Caki2 (cell line): ENCODE results near the gene ORAI3. TPM values are rescaled to one million over a fixed set of nuclear protein-coding genes. Genes with fewer than 3 reads are reported as not detected.
A peak's percentile ranks its signal among the peaks of the same experiment; 100 is the strongest.

Experiments used
- DNase-seq: peaks from one replicate; pipeline ENCODE4 v3.0.0-alpha.2; 2015; ENCODE audit warnings: low read depth
- in situ Hi-C: cut with HindIII; loops from 2 replicates; pipeline ENCODE4 v1.10.0; 2016; ENCODE audit warnings: low sequenced_read_pairs, low pct_unique_long_range_greater_than_20kb, mixed read lengths
- total RNA-seq: library from RNA; depleted of rRNA; stranded (reverse); fragments of >200 nt; shearing (Covaris generic); gene quantifications from 2 replicates; pipeline ENCODE4 v1.2.3, GENCODE V29; 2014; ENCODE audit warnings: low replicate concordance

ORAI3 gene
- total RNA-seq, 1 experiment from 2014 or later, result 82.7 TPM

GRCh38 chr16:30957456-30958174, 8.7 kb downstream of the ORAI3 start, which contains the start of gene SETD1A:
TSS of gene SETD1A (plus strand) at chr16:30957754. CDS start at chr16:30958732, 978 bp downstream.
- DNase-seq, result peak; percentile 94
- in situ Hi-C loops, result no loop called here

DNA sequence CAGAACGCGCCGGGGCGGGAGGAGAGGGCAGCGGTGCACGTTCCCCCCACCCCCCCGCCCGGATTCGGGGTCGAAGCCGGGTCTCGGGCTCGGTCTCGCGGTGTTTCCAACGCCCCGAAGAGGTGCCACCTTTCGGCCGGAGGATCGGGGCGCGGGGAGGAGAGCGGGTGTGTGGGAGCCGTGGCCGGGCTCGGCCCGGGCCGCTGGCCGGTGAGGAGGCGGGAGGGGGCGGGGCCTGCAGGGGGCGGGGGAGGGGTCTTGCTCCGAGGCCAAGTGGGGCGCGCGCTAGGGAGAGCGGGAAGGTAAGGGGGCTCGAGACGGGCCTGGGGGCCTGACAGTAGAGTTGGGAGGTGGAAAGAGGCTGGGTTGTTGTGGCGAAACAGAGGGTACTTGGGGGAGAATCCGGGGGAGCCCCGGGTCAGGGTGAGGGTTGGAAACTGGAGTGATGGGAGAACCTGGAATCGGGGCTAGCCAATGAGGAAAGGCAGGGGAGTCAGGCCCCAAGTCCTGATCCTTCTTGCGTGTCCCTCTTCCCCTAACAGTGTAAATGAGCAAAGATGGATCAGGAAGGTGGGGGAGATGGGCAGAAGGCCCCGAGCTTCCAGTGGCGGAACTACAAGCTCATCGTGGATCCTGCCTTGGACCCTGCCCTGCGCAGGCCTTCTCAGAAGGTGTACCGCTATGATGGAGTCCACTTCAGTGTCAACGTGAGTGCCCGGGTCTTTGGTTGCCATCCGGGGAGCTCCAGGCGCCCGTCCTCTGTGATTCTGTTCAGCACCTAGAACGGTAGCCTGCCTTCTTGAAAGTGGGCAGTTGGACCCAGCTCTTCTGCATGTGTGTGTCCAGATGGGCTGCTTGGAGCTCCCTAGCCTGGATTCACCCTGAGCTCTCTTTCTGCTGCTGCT, 9.6 kb downstream of the ORAI3 start:
- in situ Hi-C loops, result no loop called here

DNA sequence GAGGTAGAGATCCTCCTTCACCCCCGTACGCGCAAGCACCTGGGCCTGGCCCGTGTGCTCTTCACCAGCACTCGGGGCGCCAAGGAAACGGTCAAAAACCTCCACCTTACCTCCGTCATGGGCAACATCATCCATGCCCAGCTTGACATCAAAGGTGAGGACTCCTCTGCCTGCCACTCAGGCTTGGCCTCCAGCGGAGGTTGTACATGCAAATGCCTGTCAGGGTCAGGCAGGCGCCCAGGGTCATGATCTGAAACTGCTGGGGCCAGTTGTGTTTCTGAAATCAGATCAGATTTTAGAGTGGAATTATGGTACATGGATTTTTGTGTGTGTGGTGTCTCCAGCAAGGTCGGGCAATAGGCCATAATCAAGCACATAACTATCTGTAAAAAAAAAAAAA, 12.5 kb downstream of the ORAI3 start:
- in situ Hi-C loops, result no loop called here

More for the DNA sequence above, 9.6 kb downstream of the ORAI3 start:
- DNase-seq, result no peak

GRCh38 chr16:30963925-30964511, 15.2 kb downstream of the ORAI3 start:
- in situ Hi-C loops, result no loop called here
- DNase-seq, result no peak

More for the DNA sequence above, 12.5 kb downstream of the ORAI3 start:
- no peak for DNase-seq

DNA sequence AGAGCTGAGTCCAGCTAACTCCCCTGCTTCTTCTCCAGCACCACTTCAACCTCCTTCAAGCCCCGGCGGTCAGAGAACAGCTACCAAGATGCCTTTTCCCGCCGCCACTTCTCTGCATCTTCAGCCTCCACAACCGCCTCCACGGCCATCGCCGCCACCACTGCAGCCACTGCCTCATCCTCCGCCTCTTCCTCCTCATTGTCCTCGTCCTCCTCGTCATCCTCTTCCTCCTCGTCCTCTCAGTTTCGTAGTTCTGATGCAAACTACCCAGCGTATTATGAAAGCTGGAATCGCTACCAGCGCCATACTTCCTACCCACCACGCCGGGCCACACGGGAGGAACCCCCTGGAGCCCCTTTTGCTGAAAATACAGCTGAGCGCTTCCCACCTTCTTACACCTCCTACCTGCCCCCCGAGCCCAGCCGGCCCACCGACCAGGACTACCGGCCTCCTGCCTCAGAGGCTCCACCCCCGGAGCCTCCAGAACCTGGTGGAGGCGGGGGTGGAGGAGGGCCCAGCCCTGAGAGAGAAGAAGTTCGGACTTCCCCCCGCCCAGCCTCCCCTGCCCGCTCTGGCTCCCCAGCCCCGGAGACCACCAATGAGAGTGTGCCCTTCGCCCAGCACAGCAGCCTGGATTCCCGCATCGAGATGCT, 15.8 kb downstream of the ORAI3 start:
- in situ Hi-C loops, result no loop called here

GRCh38 chr16:30965436-30965835, 16.6 kb downstream of the ORAI3 start:
- no peak for DNase-seq
- in situ Hi-C loops, result no loop called here

More for the DNA sequence above, 15.8 kb downstream of the ORAI3 start:
- no peak for DNase-seq

DNA sequence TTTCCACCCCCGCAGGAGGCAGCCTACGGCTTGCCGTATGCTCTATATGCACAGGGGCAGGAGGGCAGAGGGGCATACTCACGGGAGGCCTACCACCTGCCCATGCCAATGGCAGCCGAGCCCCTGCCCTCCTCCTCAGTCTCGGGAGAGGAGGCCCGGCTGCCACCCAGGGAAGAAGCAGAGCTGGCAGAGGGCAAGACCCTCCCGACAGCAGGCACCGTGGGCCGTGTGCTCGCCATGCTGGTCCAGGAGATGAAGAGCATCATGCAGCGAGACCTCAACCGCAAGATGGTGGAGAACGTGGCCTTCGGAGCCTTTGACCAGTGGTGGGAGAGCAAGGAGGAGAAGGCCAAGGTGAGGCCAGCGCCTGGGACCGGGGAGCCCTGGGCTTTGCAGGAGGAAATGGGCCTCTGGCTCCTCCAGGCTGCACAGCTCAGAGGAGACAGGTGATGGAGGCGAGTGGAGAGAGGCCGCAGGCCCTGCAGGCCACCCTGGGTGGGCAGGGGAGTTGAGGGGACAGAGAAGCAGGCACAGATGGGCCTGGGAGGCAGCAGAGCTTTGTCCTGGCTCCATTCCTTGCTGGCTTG, 17.3 kb downstream of the ORAI3 start:
- DNase-seq, result no peak
- in situ Hi-C loops, result no loop called here

GRCh38 chr16:30967795-30968194, 18.9 kb downstream of the ORAI3 start:
- in situ Hi-C loops, result no loop called here
- DNase-seq, result no peak

- DNase-seq, result no peak
- in situ Hi-C loops, result no loop called here
These were observed 20.5 kb downstream of the ORAI3 start for GRCh38 chr16:30969246-30969842.

DNA sequence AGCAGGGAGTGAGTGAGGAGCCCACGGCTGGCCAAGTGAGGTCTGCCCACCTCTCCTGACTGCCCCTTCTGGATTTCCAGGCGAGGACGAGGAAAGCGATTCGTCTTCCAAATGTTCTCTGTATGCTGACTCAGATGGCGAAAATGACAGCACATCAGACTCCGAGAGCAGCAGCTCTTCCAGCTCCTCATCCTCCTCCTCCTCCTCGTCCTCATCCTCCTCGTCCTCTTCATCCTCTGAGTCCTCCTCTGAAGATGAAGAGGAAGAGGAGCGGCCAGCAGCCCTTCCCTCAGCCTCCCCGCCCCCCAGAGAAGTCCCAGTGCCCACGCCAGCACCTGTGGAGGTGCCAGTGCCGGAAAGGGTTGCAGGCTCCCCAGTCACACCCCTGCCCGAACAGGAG, 22.4 kb downstream of the ORAI3 start:
- DNase-seq, result no peak
- in situ Hi-C loops, result no loop called here

DNA sequence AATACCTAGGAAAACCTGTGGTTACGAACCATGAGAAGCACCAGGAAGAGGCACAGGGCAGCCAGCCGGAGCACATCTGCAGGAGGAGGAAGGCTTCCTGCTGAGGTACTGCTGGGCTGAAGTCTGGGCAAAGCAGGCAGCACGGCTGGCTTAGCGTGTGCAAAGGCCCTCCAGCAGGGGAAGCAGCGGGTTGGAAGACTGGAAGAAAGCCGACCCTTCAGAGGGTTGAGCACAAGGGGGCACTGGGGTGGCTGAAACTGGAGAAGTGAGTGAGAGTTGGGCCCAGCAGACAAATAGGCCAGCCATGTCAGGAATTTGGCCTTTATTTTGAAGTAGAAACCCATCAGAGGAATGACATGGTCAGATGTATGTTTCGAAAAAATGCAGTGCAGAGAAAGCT, 24.0 kb downstream of the ORAI3 start:
- DNase-seq, result no peak
- in situ Hi-C loops, result no loop called here

DNA sequence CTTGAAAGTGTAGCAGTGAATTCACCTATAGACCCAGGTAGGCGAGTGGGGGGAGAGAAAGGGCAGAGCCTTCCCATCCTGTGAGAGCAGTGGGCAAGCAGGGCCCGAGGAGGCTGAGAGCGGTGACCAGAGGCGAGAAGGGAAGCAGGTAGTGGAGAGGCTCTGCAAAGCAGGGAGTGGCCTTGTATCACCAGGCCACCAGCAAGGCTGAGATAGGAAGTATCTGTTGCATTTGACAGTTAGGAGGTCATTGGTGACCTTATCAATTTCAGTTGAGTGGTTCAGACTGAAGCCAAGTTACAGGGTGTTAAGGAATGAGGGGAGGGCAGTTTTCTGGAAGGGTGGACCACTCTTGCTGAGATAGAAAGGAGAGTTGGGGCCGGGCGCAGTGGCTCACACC, 25.5 kb downstream of the ORAI3 start:
- in situ Hi-C loops, result no loop called here
- DNase-seq, result no peak

DNA sequence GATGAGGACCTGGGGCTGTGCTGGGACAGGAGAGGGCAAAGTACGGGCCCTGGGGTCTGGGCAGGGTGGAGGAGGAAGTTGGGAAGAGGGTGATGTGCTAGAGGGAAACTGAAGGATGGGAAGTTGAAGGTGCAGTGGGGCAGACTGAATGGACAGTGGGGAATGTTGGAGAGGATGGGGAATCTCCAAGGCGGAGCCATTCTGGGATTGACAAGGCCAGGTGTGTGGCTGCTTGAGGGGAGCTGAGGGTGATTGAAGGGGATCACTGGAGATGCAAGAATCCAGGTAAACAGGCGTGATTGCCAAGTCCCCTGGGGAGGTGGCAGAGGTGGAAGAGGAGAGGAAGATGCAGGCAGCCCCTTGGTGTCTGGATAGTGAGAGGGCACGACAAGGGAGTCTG, 27.6 kb downstream of the ORAI3 start:
- no peak for DNase-seq
- in situ Hi-C loops, result no loop called here

DNA sequence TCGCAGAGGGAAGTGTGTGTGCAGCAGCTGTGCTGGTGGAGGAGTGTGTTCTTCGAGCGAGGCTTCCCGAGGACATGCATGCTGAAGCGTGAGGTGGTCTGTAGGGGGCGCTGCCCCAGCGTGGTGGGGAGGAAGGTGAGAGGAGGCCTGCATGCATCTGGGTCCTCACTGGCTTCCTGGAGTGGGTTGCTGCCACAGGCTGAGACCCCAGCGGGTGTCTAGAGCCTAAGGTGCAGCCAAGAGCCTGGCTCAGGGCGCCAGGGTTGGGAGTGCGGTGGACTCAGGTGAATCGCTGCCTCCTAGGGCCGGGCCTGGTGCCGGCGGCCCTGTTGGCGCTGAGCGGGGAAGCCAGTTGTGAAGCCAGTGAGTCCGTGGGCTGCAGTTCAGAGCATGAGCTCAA, 28.6 kb downstream of the ORAI3 start:
- in situ Hi-C loops, result no loop called here
- no peak for DNase-seq

GRCh38 chr16:30979170-30980022, 30.5 kb downstream of the ORAI3 start:
- in situ Hi-C loops, result no loop called here
- no peak for DNase-seq

GRCh38 chr16:30980023-30980371, 31.1 kb downstream of the ORAI3 start:
- in situ Hi-C loops, result no loop called here
- no peak for DNase-seq

- no peak for DNase-seq
- in situ Hi-C loops, result no loop called here
These were observed 31.6 kb downstream of the ORAI3 start for GRCh38 chr16:30980434-30980833.
